Measurements from ENCODE around the gene IQCN.

GRCh38 chr19:18279266-18279515 is 4.9 kb upstream of the IQCN start:
- TF ChIP-seq POLR2A (IDR thresholded peaks at IDR 0.05), result no peak
- TF ChIP-seq, protein P1, sequence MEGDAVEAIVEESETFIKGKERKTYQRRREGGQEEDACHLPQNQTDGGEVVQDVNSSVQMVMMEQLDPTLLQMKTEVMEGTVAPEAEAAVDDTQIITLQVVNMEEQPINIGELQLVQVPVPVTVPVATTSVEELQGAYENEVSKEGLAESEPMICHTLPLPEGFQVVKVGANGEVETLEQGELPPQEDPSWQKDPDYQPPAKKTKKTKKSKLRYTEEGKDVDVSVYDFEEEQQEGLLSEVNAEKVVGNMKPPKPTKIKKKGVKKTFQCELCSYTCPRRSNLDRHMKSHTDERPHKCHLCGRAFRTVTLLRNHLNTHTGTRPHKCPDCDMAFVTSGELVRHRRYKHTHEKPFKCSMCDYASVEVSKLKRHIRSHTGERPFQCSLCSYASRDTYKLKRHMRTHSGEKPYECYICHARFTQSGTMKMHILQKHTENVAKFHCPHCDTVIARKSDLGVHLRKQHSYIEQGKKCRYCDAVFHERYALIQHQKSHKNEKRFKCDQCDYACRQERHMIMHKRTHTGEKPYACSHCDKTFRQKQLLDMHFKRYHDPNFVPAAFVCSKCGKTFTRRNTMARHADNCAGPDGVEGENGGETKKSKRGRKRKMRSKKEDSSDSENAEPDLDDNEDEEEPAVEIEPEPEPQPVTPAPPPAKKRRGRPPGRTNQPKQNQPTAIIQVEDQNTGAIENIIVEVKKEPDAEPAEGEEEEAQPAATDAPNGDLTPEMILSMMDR (IDR thresholded peaks at IDR 0.05), result no peak
- TF ChIP-seq POLR2AphosphoS5 (IDR thresholded peaks at IDR 0.05), result no peak

Measured in transverse colon (tissue), 4 donors.